HepG2 (cell line): ENCODE data around the gene TRPV4. TPM values are rescaled to one million over a fixed set of nuclear protein-coding genes. Genes with fewer than 3 reads are reported as not detected.

Experiments
- ATAC-seq: fragments of 200-7000 bp; cut with Tn5 transposase; 3 replicates; pipeline ENCODE4 v1.9.1; 2020; ENCODE audit warnings: mild to moderate bottlenecking, moderate library complexity
- BruUV-seq: library from RNA; stranded (reverse); fragments of 400-500 nt; replicated peaks from 2 replicates; lab custom pipeline; 2021; lab: Mats Ljungman, UMichigan
- CTCF ChIA-PET: fragments of 300-600 bp; formaldehyde crosslinking; extraction: SDS; loops from one replicate; lab custom pipeline; 2021; ENCODE audit warnings: low total read pairs, inconsistent platforms, low intra/inter-chr PET ratio; lab: Yijun Ruan, JAX
- POLR2A ChIA-PET: fragments of 350-600 bp; sonication (Branson Sonifier 250); formaldehyde crosslinking; loops from one replicate; lab custom pipeline; 2020; ENCODE audit warnings: antibody characterized with exemption, inconsistent platforms; lab: Yijun Ruan, JAX
- DNase-seq: peaks from one replicate; pipeline ENCODE4 v3.0.0-alpha.2; 2015; ENCODE audit warnings: low spot score
- FAIRE-seq: peaks from 3 replicates; lab custom pipeline; 2011; peaks lifted over from hg19 to GRCh38; lab: Jason Lieb, UNC
- H2AFZ ChIP-seq: one replicate; pipeline ENCODE4 v1.6.1; 2011; ENCODE audit warnings: low read length, inconsistent platforms
- H3K27ac ChIP-seq: fragments of 300-600 bp; 3 replicates; pipeline ENCODE4 v1.8.0; 2011; ENCODE audit warnings: mixed run types, mild to moderate bottlenecking, mixed read lengths, low read length, inconsistent platforms; ENCODE audit not compliant: insufficient read depth; ENCODE audit errors: extremely low read length
- H3K27me3 ChIP-seq, 2 experiments: fragments of 200-600 bp in 1 of 2; 2 replicates in 1 of 2; 3 replicates in 1 of 2; pipeline versions ENCODE4 v1.6.0 to v1.8.0; 2011; ENCODE audit warnings: low read length in 2 of 2, mild to moderate bottlenecking in 2 of 2, moderate library complexity in 2 of 2, inconsistent platforms in 1 of 2; ENCODE audit not compliant: insufficient read depth in 2 of 2, control insufficient read depth in 1 of 2
- H3K36me3 ChIP-seq, 2 experiments: fragments of 200-600 bp in 1 of 2; replicated peaks in 1 of 2; 2 replicates in 1 of 2; 3 replicates in 1 of 2; pipeline versions ENCODE4 v1.5.1 to v1.8.0; 2011; ENCODE audit warnings: low read length in 2 of 2, inconsistent platforms in 1 of 2; ENCODE audit not compliant: insufficient read depth in 2 of 2, control insufficient read depth in 1 of 2
- H3K4me1 ChIP-seq: 2 replicates; pipeline ENCODE4 v1.5.1; 2012; ENCODE audit warnings: low read length, inconsistent platforms; ENCODE audit not compliant: insufficient read depth
- H3K4me2 ChIP-seq: 2 replicates; pipeline ENCODE4 v1.6.0; 2011; ENCODE audit warnings: low read depth, low read length, inconsistent platforms
- H3K4me3 ChIP-seq, 3 experiments: fragments of 200-600 bp in 1 of 3; sonication (generic), shearing (Covaris generic) in 1 of 3; replicated peaks in 1 of 3; 2 replicates each; pipeline ENCODE4 v1.5.1; 2011 to 2016; ENCODE audit warnings: low read length in 3 of 3, inconsistent platforms in 2 of 3, low read depth in 2 of 3, mild to moderate bottlenecking in 2 of 3, control low read depth in 1 of 3, mixed read lengths in 1 of 3; ENCODE audit not compliant: insufficient read depth in 1 of 3
- H3K79me2 ChIP-seq: one replicate; pipeline ENCODE4 v1.6.1; 2011; ENCODE audit warnings: low read length, inconsistent platforms; ENCODE audit not compliant: insufficient read depth
- H3K9ac ChIP-seq: 2 replicates; pipeline ENCODE4 v1.6.0; 2011; ENCODE audit warnings: mild to moderate bottlenecking, low read depth, low read length, inconsistent platforms; ENCODE audit not compliant: insufficient read depth
- H3K9me3 ChIP-seq: 2 replicates; pipeline ENCODE4 v1.5.1; 2012; ENCODE audit warnings: mild to moderate bottlenecking, low read length
- H4K20me1 ChIP-seq: 2 replicates; pipeline ENCODE4 v1.6.0; 2011; ENCODE audit warnings: inconsistent platforms, mild to moderate bottlenecking, low read length, moderate library complexity; ENCODE audit not compliant: insufficient read depth
- NBN ChIP-seq: fragments of 450-650 bp; conservative IDR thresholded peaks from 2 replicates; pipeline ENCODE4 v1.6.1; 2017
- RBM39 ChIP-seq: fragments of 200-400 bp; formaldehyde crosslinking; IDR thresholded peaks from one replicate; pipeline ENCODE4 v1.6.1; 2018; ENCODE audit warnings: antibody characterized with exemption, mild to moderate bottlenecking, low read depth, low read length; ENCODE audit not compliant: poor library complexity, severe bottlenecking
- TAF1 ChIP-seq: sonication (generic); formaldehyde crosslinking; IDR thresholded peaks from 2 replicates; pipeline ENCODE4 v1.4.0; 2020; ENCODE audit warnings: missing genetic modification reagents
- UBTF ChIP-seq: sonication (generic); formaldehyde crosslinking; IDR thresholded peaks from 2 replicates; pipeline ENCODE4 v1.4.0; 2020; ENCODE audit warnings: mild to moderate bottlenecking, missing genetic modification reagents
- ZFP82 ChIP-seq: sonication (generic); formaldehyde crosslinking; IDR thresholded peaks from 2 replicates; pipeline ENCODE4 v1.5.1; 2020; ENCODE audit warnings: mild to moderate bottlenecking, missing genetic modification reagents, borderline replicate concordance
- ZNF331 ChIP-seq: sonication (generic); formaldehyde crosslinking; IDR thresholded peaks from 2 replicates; pipeline ENCODE4 v1.4.0; 2020; ENCODE audit warnings: missing genetic modification reagents
- WGBS: methylation state at CpG from one replicate; pipeline ENCODE4 v1.1.6; 2017; ENCODE audit warnings: low lambda C conversion rate; 5-methylcytosine and 5-hydroxymethylcytosine counted together
- in situ Hi-C: cut with HindIII; loops from 2 replicates; pipeline ENCODE4 v1.10.0; 2017; ENCODE audit warnings: low pct_unique_long_range_greater_than_20kb; ENCODE audit not compliant: extremely low pct_ligation_motif_present
- intact Hi-C: fragments of 100-400 bp; cut with micrococcal nuclease; formaldehyde crosslinking; loops from one replicate; pipeline ENCODE4 v1.10.0; 2022; ENCODE audit not compliant: unreplicated experiment
- polyA plus RNA-seq, 8 experiments: library from polyadenylated mRNA; depleted of rRNA in 3 of 8; stranded (reverse) in 7 of 8; unstranded in 1 of 8; fragments of >200 nt; fragmentation: Illumina TruSeq in 4 of 8; extraction: Trizol in 4 of 8; gene quantifications; 2 replicates each; pipeline versions ENCODE4 v1.2.1 to v1.2.3, GENCODE V29; 2011 to 2016; ENCODE audit warnings: low read depth in 4 of 8, missing spikeins in 1 of 8, mixed read lengths in 1 of 8; ENCODE audit not compliant: insufficient read depth in 1 of 8
- total RNA-seq, 5 experiments: library from RNA; depleted of rRNA; stranded (reverse); fragments of >200 nt; fragmentation: Illumina TruSeq; extraction: Trizol; gene quantifications; 2 replicates each; pipeline ENCODE4 v1.2.3, GENCODE V29; 2016; ENCODE audit warnings: low read depth in 1 of 5
- TF ChIP-seq, protein P1 (sequence below): sonication (generic); formaldehyde crosslinking; IDR thresholded peaks from 2 replicates; pipeline ENCODE4 v1.9.0; 2022; ENCODE audit warnings: missing genetic modification reagents, mild to moderate bottlenecking, borderline replicate concordance
- TF ChIP-seq, protein P2 (sequence below): sonication (generic); formaldehyde crosslinking; IDR thresholded peaks from 2 replicates; pipeline ENCODE4 v1.4.0; 2020; ENCODE audit warnings: low read depth, mild to moderate bottlenecking, missing genetic modification reagents

The TRPV4 gene
- total and polyA plus RNA-seq, 2 of the 13 experiments (the other 11 are each of a cell fraction or from before 2014, with no cell fraction given), result 0.66 to 4.7 TPM

DNA sequence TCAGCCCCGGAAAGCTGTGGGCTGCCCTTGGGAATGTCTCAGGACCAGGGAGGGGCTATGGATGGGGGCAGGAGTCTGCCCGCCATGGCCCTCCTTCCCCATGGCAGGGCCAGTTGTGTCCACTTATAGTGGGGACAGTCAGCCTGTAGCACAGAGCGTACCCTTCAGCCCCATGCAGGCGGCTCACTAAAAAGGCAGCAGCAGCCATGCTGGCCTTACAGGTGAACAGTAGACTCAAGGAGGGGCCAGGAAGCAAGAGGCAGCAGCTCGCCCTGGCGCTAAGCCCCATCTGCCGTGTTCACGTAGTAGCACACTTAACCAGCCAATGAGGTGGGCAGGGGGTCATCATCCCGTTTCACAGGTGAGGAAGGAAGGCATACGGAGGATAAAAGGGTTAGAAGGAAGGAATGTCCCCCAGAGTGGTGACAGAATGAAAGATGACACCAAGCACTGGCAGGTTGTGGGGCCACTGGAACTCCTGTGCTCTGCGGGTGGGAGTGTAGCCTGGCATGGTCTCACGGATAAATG lies 66.9 kb downstream of the TRPV4 start:
- in situ Hi-C loops, result no loop called here
- Histone ChIP-seq H3K79me2 (no peaks in the 10 kb centered on the region), H2AFZ (no peak overlapping the region), H4K20me1 (no peaks in the 10 kb centered on the region), H3K4me3 (no peak overlapping the region), H3K4me1 (no peaks in the 10 kb centered on the region), H3K36me3 (peaks cover 1 to 17% of the 10 kb centered on the region in 2 experiments; a peak in 2 of 5 replicates), H3K9me3 (no peaks in the 10 kb centered on the region), H3K4me2 (no peak overlapping the region), H3K27ac (no peak overlapping the region), H3K9ac (no peak overlapping the region), H3K27me3 (no peaks in the 10 kb centered on the region)
- ChIA-PET POLR2A (no interaction called here), CTCF (no interaction called here)
- 99% methylated on average over 10 of the region's 12 CpGs for WGBS
- FAIRE-seq, result no peak
- no TSS peak for BruUV-seq
- no peak for DNase-seq
- intact Hi-C loops, result no loop called here
- TF ChIP-seq UBTF, result no peak
- no peak for ATAC-seq

- CTCF ChIA-PET, result no interaction called here
Measured at GRCh38 chr12:109765446-109765810, 67.8 kb downstream of the TRPV4 start.

More at GRCh38 chr12:109765446-109765810, 67.8 kb downstream of the TRPV4 start:
- FAIRE-seq (no peak), DNase-seq (no peak), ATAC-seq (no peak)
- no peak overlapping the region for H3K9ac ChIP-seq
- H4K20me1 ChIP-seq, result no peaks in the 10 kb centered on the region
- no peaks in the 10 kb centered on the region for H3K27me3 ChIP-seq
- H3K9me3 ChIP-seq, result no peaks in the 10 kb centered on the region
- no peak overlapping the region for H3K4me3 ChIP-seq
- H3K27ac ChIP-seq, result no peak overlapping the region
- no TSS peak for BruUV-seq
- H2AFZ ChIP-seq, result no peak overlapping the region
- H3K36me3 ChIP-seq, result peaks cover 1 to 17% of the 10 kb centered on the region in 2 experiments; a peak in 2 of 5 replicates
- H3K4me1 ChIP-seq, result peaks cover 8% of the 10 kb centered on the region
- no peak overlapping the region for H3K4me2 ChIP-seq
- 95% methylated on average over 6 of the region's 6 CpGs for WGBS
- in situ Hi-C loops (no loop called here), intact Hi-C loops (no loop called here)
- POLR2A ChIA-PET, result interaction anchor here (1.2 kb wide), 1 partner anchor 7 kb away, joined by 3 read pairs; no protein-coding TSS in a partner anchor
- no peaks in the 10 kb centered on the region for H3K79me2 ChIP-seq
- TF ChIP-seq TAF1 (CRISPR knock-in tag) (no peak), ZFP82 (no peak), ZNF331 (CRISPR knock-in tag) (no peak), NBN (no peak), RBM39 (no peak)
- TF ChIP-seq, protein P1, sequence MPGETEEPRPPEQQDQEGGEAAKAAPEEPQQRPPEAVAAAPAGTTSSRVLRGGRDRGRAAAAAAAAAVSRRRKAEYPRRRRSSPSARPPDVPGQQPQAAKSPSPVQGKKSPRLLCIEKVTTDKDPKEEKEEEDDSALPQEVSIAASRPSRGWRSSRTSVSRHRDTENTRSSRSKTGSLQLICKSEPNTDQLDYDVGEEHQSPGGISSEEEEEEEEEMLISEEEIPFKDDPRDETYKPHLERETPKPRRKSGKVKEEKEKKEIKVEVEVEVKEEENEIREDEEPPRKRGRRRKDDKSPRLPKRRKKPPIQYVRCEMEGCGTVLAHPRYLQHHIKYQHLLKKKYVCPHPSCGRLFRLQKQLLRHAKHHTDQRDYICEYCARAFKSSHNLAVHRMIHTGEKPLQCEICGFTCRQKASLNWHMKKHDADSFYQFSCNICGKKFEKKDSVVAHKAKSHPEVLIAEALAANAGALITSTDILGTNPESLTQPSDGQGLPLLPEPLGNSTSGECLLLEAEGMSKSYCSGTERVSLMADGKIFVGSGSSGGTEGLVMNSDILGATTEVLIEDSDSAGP, result 0 out of 2 replicates have a peak, but pooled peaks have one; percentile 16
- TF ChIP-seq, protein P2, sequence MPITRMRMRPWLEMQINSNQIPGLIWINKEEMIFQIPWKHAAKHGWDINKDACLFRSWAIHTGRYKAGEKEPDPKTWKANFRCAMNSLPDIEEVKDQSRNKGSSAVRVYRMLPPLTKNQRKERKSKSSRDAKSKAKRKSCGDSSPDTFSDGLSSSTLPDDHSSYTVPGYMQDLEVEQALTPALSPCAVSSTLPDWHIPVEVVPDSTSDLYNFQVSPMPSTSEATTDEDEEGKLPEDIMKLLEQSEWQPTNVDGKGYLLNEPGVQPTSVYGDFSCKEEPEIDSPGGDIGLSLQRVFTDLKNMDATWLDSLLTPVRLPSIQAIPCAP (CRISPR knock-in tag), result no peak
